PC-3 (cell line): ENCODE measurements around the gene FAM50B. TPM values are rescaled to one million over a fixed set of nuclear protein-coding genes. Genes with fewer than 3 reads are reported as not detected.

Experiments
- ATAC-seq: fragments of 200-7000 bp; cut with Tn5 transposase; 2 replicates; pipeline ENCODE4 v1.9.1; 2020; ENCODE audit warnings: mild to moderate bottlenecking, moderate library complexity
- BruUV-seq: library from RNA; stranded (reverse); fragments of 400-500 nt; replicated peaks from 2 replicates; lab custom pipeline; 2021; lab: Mats Ljungman, UMichigan
- CTCF ChIA-PET: fragments of 300-600 bp; sonication (Branson Sonifier 250); formaldehyde crosslinking; loops from one replicate; lab custom pipeline; 2022; ENCODE audit warnings: antibody characterized with exemption; lab: Charles Lee
- POLR2A ChIA-PET: fragments of 300-600 bp; sonication (Branson Sonifier 250); formaldehyde crosslinking; loops from one replicate; lab custom pipeline; 2022; ENCODE audit warnings: antibody characterized with exemption; ENCODE audit not compliant: unreplicated experiment; lab: Charles Lee
- DNase-seq: peaks from one replicate; pipeline ENCODE4 v3.0.0-alpha.2; 2015
- H2AFZ ChIP-seq: fragments of 300-600 bp; sonication (generic); 2 replicates; pipeline ENCODE4 v1.6.0; 2016; ENCODE audit warnings: antibody characterized with exemption, low read length
- H3F3A ChIP-seq: fragments of 300-600 bp; sonication (generic); one replicate; pipeline ENCODE4 v1.6.0; 2017; ENCODE audit warnings: antibody characterized with exemption, low read length, control low read depth, mild to moderate bottlenecking; ENCODE audit not compliant: unreplicated experiment
- H3K27ac ChIP-seq: fragments of 300-600 bp; sonication (generic); 2 replicates; pipeline ENCODE4 v1.5.1; 2016; ENCODE audit warnings: mild to moderate bottlenecking, low read length
- H3K27me3 ChIP-seq: fragments of 300-600 bp; sonication (generic); 2 replicates; pipeline ENCODE4 v1.6.1; 2016; ENCODE audit warnings: low read length, mixed read lengths
- H3K36me3 ChIP-seq: fragments of 300-600 bp; sonication (generic); 2 replicates; pipeline ENCODE4 v1.6.1; 2016; ENCODE audit warnings: low read depth, mixed run types, low read length, mixed read lengths
- H3K4me1 ChIP-seq: fragments of 300-600 bp; sonication (generic); 2 replicates; pipeline ENCODE4 v1.5.1; 2016; ENCODE audit warnings: low read length; ENCODE audit not compliant: insufficient read depth
- H3K4me2 ChIP-seq: fragments of 300-600 bp; sonication (generic); 2 replicates; pipeline ENCODE4 v1.6.0; 2016; ENCODE audit warnings: low read length
- H3K4me3 ChIP-seq: fragments of 300-600 bp; sonication (generic); 2 replicates; pipeline ENCODE4 v1.5.1; 2016; ENCODE audit warnings: mild to moderate bottlenecking, low read length, mixed read lengths
- H3K79me2 ChIP-seq: fragments of 300-600 bp; sonication (generic); 2 replicates; pipeline ENCODE4 v1.6.1; 2017; ENCODE audit warnings: low read length, mixed read lengths
- H3K9ac ChIP-seq: fragments of 300-600 bp; sonication (generic); 2 replicates; pipeline ENCODE4 v1.6.0; 2016; ENCODE audit warnings: mild to moderate bottlenecking, low read length
- H3K9me2 ChIP-seq: fragments of 300-600 bp; sonication (generic); replicated peaks from 2 replicates; pipeline ENCODE4 v1.6.1; 2016; ENCODE audit warnings: mixed run types, low read length, mixed read lengths
- H3K9me3 ChIP-seq: fragments of 300-600 bp; sonication (generic); 2 replicates; pipeline ENCODE4 v1.6.1; 2016; ENCODE audit warnings: low read length, mixed read lengths
- H4K20me1 ChIP-seq: fragments of 300-600 bp; sonication (generic); 2 replicates; pipeline ENCODE4 v1.6.1; 2016; ENCODE audit warnings: low read length, mixed read lengths
- EZH2 ChIP-seq: fragments of 300-600 bp; sonication (generic); IDR thresholded peaks from one replicate; pipeline ENCODE4 v1.6.1; 2017; ENCODE audit warnings: antibody characterized with exemption, mild to moderate bottlenecking, low read length; ENCODE audit not compliant: unreplicated experiment
- EZH2phosphoT487 ChIP-seq: fragments of 300-600 bp; sonication (generic); IDR thresholded peaks from 2 replicates; pipeline ENCODE4 v1.6.1; 2018; ENCODE audit warnings: mild to moderate bottlenecking, antibody characterized with exemption, low read length, borderline replicate concordance
- intact Hi-C: fragments of 100-400 bp; cut with micrococcal nuclease; formaldehyde crosslinking; loops from 2 replicates; pipeline ENCODE4 v1.9.0; 2023
- total RNA-seq: library from RNA; depleted of rRNA; stranded (reverse); fragments of >200 nt; gene quantifications from 2 replicates; pipeline ENCODE4 v1.2.3, GENCODE V29; 2014
- TF ChIP-seq, protein P1 (sequence below): fragments of 300-600 bp; sonication (generic); conservative IDR thresholded peaks from 2 replicates; pipeline ENCODE4 v1.5.1; 2017; ENCODE audit warnings: antibody characterized with exemption, low read depth, mild to moderate bottlenecking, low read length

FAM50B gene
- total RNA-seq, 1 experiment from 2014 or later = 8.3 TPM

DNA sequence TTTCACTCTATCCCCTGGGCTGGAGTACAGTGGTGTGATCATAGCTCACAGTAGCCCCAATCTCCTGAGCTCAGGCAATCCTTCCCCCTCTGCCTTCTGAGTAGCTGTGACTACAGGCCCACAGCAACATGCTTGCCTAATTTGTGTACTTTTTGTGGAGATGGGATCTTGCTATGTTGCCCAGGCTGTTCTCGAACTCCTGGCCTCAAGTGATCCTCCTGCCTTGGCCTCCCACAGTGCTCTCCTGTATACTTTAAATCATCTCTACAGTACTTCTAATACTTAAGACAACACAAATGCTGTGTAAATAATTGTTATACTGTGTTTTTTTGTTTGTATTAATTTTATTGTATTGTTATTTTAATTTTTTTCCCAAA is 39.7 kb upstream of the FAM50B start:
- TF ChIP-seq EZH2 = no peak
- TF ChIP-seq EZH2phosphoT487 = no peak
- TF ChIP-seq, protein P1, sequence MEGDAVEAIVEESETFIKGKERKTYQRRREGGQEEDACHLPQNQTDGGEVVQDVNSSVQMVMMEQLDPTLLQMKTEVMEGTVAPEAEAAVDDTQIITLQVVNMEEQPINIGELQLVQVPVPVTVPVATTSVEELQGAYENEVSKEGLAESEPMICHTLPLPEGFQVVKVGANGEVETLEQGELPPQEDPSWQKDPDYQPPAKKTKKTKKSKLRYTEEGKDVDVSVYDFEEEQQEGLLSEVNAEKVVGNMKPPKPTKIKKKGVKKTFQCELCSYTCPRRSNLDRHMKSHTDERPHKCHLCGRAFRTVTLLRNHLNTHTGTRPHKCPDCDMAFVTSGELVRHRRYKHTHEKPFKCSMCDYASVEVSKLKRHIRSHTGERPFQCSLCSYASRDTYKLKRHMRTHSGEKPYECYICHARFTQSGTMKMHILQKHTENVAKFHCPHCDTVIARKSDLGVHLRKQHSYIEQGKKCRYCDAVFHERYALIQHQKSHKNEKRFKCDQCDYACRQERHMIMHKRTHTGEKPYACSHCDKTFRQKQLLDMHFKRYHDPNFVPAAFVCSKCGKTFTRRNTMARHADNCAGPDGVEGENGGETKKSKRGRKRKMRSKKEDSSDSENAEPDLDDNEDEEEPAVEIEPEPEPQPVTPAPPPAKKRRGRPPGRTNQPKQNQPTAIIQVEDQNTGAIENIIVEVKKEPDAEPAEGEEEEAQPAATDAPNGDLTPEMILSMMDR = no peak
- no peaks in the 10 kb centered on the region for H3K9me2 ChIP-seq
- no peaks in the 10 kb centered on the region for H3K27me3 ChIP-seq
- H3K4me2 ChIP-seq = no peak overlapping the region
- H3K9ac ChIP-seq = no peak overlapping the region
- no peak overlapping the region for H3K4me3 ChIP-seq
- no peaks in the 10 kb centered on the region for H4K20me1 ChIP-seq
- no peaks in the 10 kb centered on the region for H3K9me3 ChIP-seq
- DNase-seq (no peak), ATAC-seq (no peak)
- H3K36me3 ChIP-seq = no peaks in the 10 kb centered on the region
- CTCF ChIA-PET = interaction anchor here (0.5 to 1.3 kb wide), 2 partner anchors 61 to 199 kb away, joined by 3 to 7 read pairs; no protein-coding TSS in a partner anchor
- no peak overlapping the region for H2AFZ ChIP-seq
- BruUV-seq = no TSS peak
- no peaks in the 10 kb centered on the region for H3F3A ChIP-seq
- H3K27ac ChIP-seq = no peak overlapping the region
- POLR2A ChIA-PET = interaction anchor here (0.9 to 1.5 kb wide), 2 partner anchors 12 to 16 kb away, joined by 3 to 6 read pairs; no protein-coding TSS in a partner anchor
- no peaks in the 10 kb centered on the region for H3K79me2 ChIP-seq
- intact Hi-C loops = loop anchor here (2.0 to 5.0 kb wide), 3 partner anchors 15 to 57 kb away; partner anchors contain the start of genes FAM50B and PXDC1
- H3K4me1 ChIP-seq = peaks cover 56% of the 10 kb centered on the region

DNA sequence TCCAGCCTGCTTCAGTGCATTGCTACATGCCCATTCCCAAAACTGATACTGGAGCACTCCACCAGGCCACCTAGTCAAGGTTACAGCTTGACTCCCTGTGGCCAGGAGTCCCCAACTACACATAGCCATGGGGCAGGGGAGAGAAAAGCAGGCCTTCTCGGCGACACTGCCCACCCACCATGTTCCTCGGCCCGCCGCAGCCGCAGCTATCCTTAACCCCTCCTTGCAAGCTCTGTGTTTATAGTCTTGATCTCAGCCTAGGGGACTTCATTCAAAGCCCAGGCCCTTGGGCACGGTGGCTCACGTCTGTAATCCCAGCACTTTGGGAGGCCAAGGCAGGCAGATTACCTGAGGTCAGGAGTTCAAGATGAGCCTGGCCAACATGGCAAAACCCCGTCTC is 39.2 kb upstream of the FAM50B start:
- Histone ChIP-seq H3K4me2 (no peak overlapping the region), H3F3A (no peaks in the 10 kb centered on the region), H3K9me2 (no peaks in the 10 kb centered on the region), H3K36me3 (no peaks in the 10 kb centered on the region), H3K27me3 (no peaks in the 10 kb centered on the region), H3K4me3 (no peak overlapping the region), H3K27ac (no peak overlapping the region), H3K4me1 (peaks cover 53% of the 10 kb centered on the region), H3K79me2 (no peaks in the 10 kb centered on the region), H3K9ac (no peak overlapping the region), H2AFZ (no peak overlapping the region), H4K20me1 (no peaks in the 10 kb centered on the region), H3K9me3 (no peaks in the 10 kb centered on the region)
- no TSS peak for BruUV-seq
- intact Hi-C loops = loop anchor here (2.0 to 5.0 kb wide), 3 partner anchors 15 to 58 kb away; partner anchors contain the start of genes FAM50B and PXDC1
- no peak for ATAC-seq
- DNase-seq = no peak
- POLR2A ChIA-PET = no interaction called here
- TF ChIP-seq EZH2 (no peak), EZH2phosphoT487 (no peak)
- TF ChIP-seq, protein P1 = no peak
- CTCF ChIA-PET = interaction anchor here (1.3 kb wide), 1 partner anchor 62 kb away, joined by 7 read pairs; no protein-coding TSS in a partner anchor

DNA sequence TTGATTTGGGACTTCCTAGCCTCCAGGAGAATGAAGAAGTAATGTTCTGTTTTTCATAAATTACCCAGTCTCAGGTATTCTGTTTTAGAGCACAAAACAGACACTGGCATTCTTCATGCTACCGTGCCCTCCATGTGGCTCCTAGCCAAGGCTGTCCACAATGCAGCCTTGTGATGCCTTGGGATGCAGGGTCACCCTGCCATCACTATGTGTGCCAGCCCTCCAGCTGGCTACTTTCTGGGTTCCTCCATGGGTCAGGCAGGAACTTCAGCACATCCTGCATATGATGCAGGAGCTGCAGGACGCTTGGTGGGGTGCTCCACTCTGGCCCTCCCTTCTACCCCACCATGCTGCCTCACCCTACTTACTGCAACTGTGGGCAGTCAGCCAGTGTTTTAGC is 38.0 kb upstream of the FAM50B start:
- Histone ChIP-seq H3K27ac (no peak overlapping the region), H2AFZ (no peak overlapping the region), H3K9me2 (no peaks in the 10 kb centered on the region), H3F3A (no peaks in the 10 kb centered on the region), H3K79me2 (no peaks in the 10 kb centered on the region), H3K9me3 (no peaks in the 10 kb centered on the region), H3K36me3 (no peaks in the 10 kb centered on the region), H3K27me3 (no peaks in the 10 kb centered on the region), H3K4me2 (no peak overlapping the region), H4K20me1 (no peaks in the 10 kb centered on the region), H3K4me1 (peaks cover 51% of the 10 kb centered on the region), H3K4me3 (no peak overlapping the region), H3K9ac (no peak overlapping the region)
- no peak for ATAC-seq
- POLR2A ChIA-PET = no interaction called here
- no TSS peak for BruUV-seq
- CTCF ChIA-PET = no interaction called here
- intact Hi-C loops = no loop called here
- no peak for DNase-seq
- no peak for TF ChIP-seq EZH2phosphoT487
- no peak for TF ChIP-seq EZH2
- TF ChIP-seq, protein P1 = no peak
